Measurements from ENCODE around the gene PUS10. TPM values are rescaled to one million over a fixed set of nuclear protein-coding genes. Genes with fewer than 3 reads are reported as not detected.
"Not testable (repeated sequence)": the region's sequence is repeated elsewhere in the genome, so short reads cannot be mapped to it uniquely, and the experiment has no call there.

The PUS10 gene
- total RNA-seq, 3 donors from 2014 or later: 8.2 to 16.2 (median 9.3) TPM

DNA sequence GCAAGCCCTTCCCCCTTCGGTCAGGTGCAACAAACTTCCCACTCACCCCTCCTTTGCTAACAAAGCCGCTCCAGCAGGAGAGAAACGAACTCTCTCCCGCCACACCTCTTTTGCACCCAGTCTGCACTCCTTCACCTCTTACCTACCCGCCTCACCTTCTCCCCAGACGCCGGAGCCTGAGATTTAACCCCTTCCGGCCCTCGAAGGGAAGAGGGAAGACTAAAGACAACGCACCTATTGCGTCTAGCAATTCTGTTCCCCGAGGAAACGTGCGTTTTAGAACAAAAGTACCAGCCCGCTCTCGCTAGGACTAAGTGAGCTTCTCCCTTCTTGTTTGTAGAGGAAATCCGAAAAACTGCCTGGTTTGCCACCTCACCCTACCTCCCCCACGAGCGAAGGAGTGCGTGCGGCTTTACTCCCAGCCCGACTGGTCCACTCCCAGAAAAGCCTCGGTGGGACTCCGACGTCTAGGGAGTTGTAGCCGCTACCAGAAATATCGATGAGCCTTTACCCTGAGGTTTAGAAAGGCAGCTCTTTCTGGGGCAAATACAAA, 976 bp downstream of the PUS10 start:
- peaks cover 0 to 8% of the 10 kb centered on the region in 2 donors for H3K4me1 ChIP-seq
- H3K27ac ChIP-seq: peak overlapping the region; percentile 95 to 97
- peaks cover 0 to under 1% of the 10 kb centered on the region in 2 donors for H3K9me3 ChIP-seq
- peak; percentile 70 to 74 for DNase-seq (ENCODE audit: low spot score in 2 of 2)
- no peaks in the 10 kb centered on the region for H3K36me3 ChIP-seq
- peak overlapping the region; percentile 89 to 95 (median 91) for H3K4me3 ChIP-seq
- TF ChIP-seq POLR2AphosphoS5 (IDR thresholded peaks at IDR 0.05): peak; percentile 5 to 76 (median 56)
- TF ChIP-seq POLR2A (IDR thresholded peaks at IDR 0.05): peak; percentile 14
- TF ChIP-seq, protein P1, sequence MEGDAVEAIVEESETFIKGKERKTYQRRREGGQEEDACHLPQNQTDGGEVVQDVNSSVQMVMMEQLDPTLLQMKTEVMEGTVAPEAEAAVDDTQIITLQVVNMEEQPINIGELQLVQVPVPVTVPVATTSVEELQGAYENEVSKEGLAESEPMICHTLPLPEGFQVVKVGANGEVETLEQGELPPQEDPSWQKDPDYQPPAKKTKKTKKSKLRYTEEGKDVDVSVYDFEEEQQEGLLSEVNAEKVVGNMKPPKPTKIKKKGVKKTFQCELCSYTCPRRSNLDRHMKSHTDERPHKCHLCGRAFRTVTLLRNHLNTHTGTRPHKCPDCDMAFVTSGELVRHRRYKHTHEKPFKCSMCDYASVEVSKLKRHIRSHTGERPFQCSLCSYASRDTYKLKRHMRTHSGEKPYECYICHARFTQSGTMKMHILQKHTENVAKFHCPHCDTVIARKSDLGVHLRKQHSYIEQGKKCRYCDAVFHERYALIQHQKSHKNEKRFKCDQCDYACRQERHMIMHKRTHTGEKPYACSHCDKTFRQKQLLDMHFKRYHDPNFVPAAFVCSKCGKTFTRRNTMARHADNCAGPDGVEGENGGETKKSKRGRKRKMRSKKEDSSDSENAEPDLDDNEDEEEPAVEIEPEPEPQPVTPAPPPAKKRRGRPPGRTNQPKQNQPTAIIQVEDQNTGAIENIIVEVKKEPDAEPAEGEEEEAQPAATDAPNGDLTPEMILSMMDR (IDR thresholded peaks at IDR 0.05): no peak
- intact Hi-C loops (cut with DNase I; ENCODE audit: low total_unique reads): no loop called here
- no peaks in the 10 kb centered on the region for H3K27me3 ChIP-seq

DNA sequence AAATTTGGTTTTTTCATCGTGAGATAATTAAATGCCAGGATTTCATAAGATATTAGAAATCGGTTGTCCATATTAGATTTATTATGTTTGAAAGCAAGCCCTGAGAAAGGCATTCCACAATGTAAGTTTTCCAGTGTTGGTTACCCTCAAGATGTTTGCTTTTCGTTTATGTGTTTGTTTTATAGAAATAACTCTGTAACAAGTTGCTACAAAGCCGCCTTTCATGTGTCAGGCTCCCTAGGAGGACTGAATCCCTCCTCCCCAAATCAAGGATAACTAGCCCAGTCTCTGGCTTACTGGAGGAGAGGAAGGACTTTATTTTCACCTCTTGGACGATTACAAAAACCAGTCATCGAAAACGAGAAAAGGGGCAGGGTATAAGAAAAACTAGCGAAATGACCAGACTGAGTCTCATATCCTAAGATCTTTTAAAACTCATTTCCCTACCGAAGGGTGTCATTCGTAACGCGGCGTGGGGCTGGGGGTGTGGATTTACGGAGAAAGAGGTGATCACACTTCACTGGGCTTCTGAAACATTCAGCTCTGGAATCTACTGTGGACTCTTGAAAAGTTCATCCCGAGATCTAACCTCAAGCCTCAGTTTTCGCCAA, 1.6 kb downstream of the PUS10 start:
- DNase-seq (ENCODE audit: low spot score in 2 of 2): no peak
- H3K4me1 ChIP-seq: peaks cover 0 to 8% of the 10 kb centered on the region in 2 donors
- H3K36me3 ChIP-seq: no peaks in the 10 kb centered on the region
- intact Hi-C loops (cut with DNase I; ENCODE audit: low total_unique reads): loop anchor here (1.0 kb wide), 1 partner anchor 9 kb away; no protein-coding TSS in a partner anchor
- H3K27ac ChIP-seq: peak overlapping the region; percentile 95 to 97
- peak overlapping the region; percentile 89 to 95 (median 91) for H3K4me3 ChIP-seq
- TF ChIP-seq POLR2AphosphoS5 (IDR thresholded peaks at IDR 0.05) (no peak), POLR2A (IDR thresholded peaks at IDR 0.05) (no peak)
- TF ChIP-seq, protein P1 (IDR thresholded peaks at IDR 0.05): no peak
- no peaks in the 10 kb centered on the region for H3K9me3 ChIP-seq
- H3K27me3 ChIP-seq: no peaks in the 10 kb centered on the region

DNA sequence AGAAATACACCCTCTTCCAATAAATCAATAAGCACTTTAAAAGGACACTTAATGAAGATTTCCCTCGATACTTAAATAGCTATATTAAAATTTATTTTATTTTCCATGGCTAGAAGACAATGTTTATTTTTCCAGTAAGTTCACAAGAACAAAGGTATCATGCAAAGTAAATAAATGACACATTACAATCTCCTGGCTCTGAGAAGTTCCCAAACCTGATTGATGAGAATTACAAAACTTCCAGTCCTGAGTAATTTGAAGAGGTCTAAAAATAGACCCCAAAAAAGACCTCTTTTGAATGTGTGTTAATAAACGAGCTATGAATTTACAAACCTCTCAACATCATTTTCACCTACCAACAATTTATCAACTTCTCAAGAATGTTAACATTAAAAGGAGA, 2.1 kb downstream of the PUS10 start:
- H3K36me3 ChIP-seq: no peaks in the 10 kb centered on the region

DNA sequence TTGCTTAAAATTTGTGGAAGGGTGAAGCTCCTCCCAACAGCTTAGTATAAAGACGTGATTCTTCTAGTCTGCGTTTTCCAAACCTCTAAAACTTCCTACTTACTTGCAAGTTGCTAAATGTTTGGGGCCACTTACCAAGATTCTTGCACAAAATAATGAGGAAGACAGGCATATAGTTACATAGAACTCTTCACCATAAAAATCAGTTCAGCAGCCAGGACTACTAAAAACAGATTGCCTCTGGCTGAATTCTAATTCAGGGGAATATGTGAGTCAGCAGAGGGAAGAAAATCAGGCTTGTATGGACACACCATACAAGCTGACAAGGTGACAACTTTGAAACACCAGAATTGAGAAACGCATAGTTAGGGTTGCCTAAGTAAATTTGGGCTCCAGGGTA, 3.3 kb downstream of the PUS10 start:
- H3K36me3 ChIP-seq: no peaks in the 10 kb centered on the region
- peak overlapping the region; percentile 88 to 95 for H3K27ac ChIP-seq
- H3K4me1 ChIP-seq: peaks cover 0 to 8% of the 10 kb centered on the region in 2 donors
- intact Hi-C loops (cut with DNase I; ENCODE audit: low total_unique reads): no loop called here
- DNase-seq (ENCODE audit: low spot score in 2 of 2): no peak
- no peaks in the 10 kb centered on the region for H3K27me3 ChIP-seq
- no peak overlapping the region for H3K4me3 ChIP-seq
- no peaks in the 10 kb centered on the region for H3K9me3 ChIP-seq
- TF ChIP-seq, protein P1 (IDR thresholded peaks at IDR 0.05): no peak
- no peak for TF ChIP-seq POLR2A (IDR thresholded peaks at IDR 0.05)
- TF ChIP-seq POLR2AphosphoS5 (IDR thresholded peaks at IDR 0.05): no peak

More for the DNA sequence above, 2.1 kb downstream of the PUS10 start:
- no peak for DNase-seq (ENCODE audit: low spot score in 2 of 2)
- H3K4me3 ChIP-seq: peak overlapping the region in 2 of 3 donors; percentile 89 to 95
- H3K4me1 ChIP-seq: peaks cover 0 to 8% of the 10 kb centered on the region in 2 donors
- H3K27ac ChIP-seq: peak overlapping the region; percentile 95 to 97
- no peak for TF ChIP-seq POLR2AphosphoS5 (IDR thresholded peaks at IDR 0.05)
- TF ChIP-seq POLR2A (IDR thresholded peaks at IDR 0.05): no peak
- TF ChIP-seq, protein P1 (IDR thresholded peaks at IDR 0.05): no peak
- intact Hi-C loops (cut with DNase I; ENCODE audit: low total_unique reads): loop anchor here (1.0 kb wide), 1 partner anchor 9 kb away; no protein-coding TSS in a partner anchor
- H3K27me3 ChIP-seq: no peaks in the 10 kb centered on the region
- H3K9me3 ChIP-seq: no peaks in the 10 kb centered on the region

DNA sequence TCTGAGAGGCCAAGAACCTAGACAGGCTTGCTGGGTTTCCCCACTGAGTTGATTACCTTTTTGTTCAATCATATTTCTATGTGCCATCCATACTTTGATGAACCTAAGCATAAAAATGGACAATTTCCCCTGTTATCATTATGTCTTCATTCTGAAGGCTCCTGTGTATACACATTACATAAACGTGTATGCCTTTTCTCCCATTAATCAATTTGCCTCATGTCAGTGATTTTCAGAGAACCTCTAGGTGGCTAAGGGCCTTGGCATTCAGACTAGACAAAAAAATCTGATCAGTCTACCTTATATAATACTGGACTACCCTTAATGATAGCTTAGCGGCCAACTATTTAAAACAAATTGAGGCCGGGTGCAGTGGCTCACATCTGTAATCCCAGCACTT, 4.7 kb downstream of the PUS10 start:
- Histone ChIP-seq H3K27ac (peak overlapping the region; percentile 53 to 95), H3K4me3 (no peak overlapping the region), H3K27me3 (no peaks in the 10 kb centered on the region), H3K4me1 (peaks cover 0 to 8% of the 10 kb centered on the region in 2 donors), H3K36me3 (no peaks in the 10 kb centered on the region), H3K9me3 (no peaks in the 10 kb centered on the region)
- intact Hi-C loops (cut with DNase I; ENCODE audit: low total_unique reads): no loop called here
- DNase-seq (ENCODE audit: low spot score in 2 of 2): no peak
- no peak for TF ChIP-seq POLR2AphosphoS5 (IDR thresholded peaks at IDR 0.05)
- TF ChIP-seq, protein P1 (IDR thresholded peaks at IDR 0.05): no peak
- TF ChIP-seq POLR2A (IDR thresholded peaks at IDR 0.05): no peak

DNA sequence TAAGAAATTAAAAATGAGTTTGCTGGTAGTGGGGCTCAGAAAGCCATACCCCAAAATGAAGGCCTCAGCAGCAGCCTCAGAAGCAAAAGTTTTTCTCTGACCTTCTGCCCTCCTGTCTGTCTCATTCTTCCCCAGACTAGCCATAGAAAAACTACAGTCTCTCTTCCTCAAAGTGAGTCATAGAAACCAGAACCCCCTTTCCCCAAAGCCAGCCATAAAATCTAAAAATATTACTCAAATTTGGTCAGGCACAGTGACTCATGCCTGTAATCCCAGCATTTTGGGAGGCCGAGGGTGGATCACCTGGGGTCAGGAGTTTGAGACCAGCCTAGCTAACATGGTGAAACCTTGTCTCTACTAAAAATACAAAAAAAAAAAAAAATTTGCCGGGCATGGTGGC, 5.8 kb downstream of the PUS10 start:
- peak overlapping the region in 1 of 2 donors; percentile 60 for H3K27ac ChIP-seq
- H3K27me3 ChIP-seq; H3K36me3 ChIP-seq; H3K4me3 ChIP-seq; H3K9me3 ChIP-seq; intact Hi-C loops (cut with DNase I; ENCODE audit: low total_unique reads); H3K4me1 ChIP-seq; DNase-seq (ENCODE audit: low spot score in 2 of 2): not testable (repeated sequence)
